SHP77 treated with DMSO at 0.1 percent for 48 hours (cell line): ENCODE results near the gene RHOT1.

Source experiments
- DNase-seq: peaks from one replicate; lab custom pipeline; 2025; lab: John Stamatoyannopoulos, UW

The RHOT1 gene

DNA sequence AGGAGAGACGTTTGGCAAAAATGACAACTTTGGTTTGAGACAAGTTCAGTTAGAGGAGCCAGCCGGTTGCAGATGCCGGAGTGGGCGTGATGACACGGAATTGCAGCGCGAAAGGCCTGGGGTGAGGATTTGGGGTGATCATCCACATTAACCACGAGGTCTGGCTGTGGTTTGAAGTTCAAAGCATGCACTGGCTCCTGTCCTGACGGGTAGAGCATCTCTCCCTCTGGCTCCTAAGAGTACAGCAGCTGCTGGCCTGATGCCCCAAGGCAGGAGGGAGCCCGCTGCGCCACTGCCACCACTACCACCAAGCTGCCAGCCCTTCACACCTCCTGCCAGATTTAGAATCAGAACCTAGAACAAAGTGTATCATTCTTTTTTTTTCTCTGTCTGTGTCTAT lies 127.1 kb downstream of the RHOT1 start:
- DNase-seq = no peak

- no peak for DNase-seq
Measured at GRCh38 chr17:32271844-32272243, 129.5 kb downstream of the RHOT1 start.

- DNase-seq = no peak
Measured at GRCh38 chr17:32274101-32274500, 131.8 kb downstream of the RHOT1 start.

DNA sequence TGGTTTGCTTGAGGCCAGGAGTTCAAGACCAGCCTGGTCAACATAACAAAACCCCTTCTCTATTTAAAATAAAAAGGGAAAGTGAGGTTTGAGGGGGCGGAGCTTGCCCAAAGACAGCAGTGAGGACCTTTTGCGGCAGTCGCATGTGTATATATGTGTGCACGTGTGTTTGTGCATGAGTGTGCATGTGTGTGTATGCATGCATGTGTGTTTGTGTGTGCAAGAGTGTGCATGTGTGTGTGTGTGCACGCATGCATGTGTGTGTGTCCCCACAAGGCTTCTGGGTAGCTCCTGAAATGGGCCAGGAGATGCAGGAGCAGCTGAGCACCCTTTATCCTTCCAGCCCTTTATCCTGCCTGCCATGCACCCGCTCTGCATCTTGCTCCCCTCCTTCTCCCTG lies 132.3 kb downstream of the RHOT1 start:
- DNase-seq = no peak
